ENCODE data around the gene TMEM219. TPM values are rescaled to one million over a fixed set of nuclear protein-coding genes. Genes with fewer than 3 reads are reported as not detected.

Gene TMEM219
- polyA plus RNA-seq, 1 of the 3 experiments (the other 2 are of a cell fraction): 101 TPM

DNA sequence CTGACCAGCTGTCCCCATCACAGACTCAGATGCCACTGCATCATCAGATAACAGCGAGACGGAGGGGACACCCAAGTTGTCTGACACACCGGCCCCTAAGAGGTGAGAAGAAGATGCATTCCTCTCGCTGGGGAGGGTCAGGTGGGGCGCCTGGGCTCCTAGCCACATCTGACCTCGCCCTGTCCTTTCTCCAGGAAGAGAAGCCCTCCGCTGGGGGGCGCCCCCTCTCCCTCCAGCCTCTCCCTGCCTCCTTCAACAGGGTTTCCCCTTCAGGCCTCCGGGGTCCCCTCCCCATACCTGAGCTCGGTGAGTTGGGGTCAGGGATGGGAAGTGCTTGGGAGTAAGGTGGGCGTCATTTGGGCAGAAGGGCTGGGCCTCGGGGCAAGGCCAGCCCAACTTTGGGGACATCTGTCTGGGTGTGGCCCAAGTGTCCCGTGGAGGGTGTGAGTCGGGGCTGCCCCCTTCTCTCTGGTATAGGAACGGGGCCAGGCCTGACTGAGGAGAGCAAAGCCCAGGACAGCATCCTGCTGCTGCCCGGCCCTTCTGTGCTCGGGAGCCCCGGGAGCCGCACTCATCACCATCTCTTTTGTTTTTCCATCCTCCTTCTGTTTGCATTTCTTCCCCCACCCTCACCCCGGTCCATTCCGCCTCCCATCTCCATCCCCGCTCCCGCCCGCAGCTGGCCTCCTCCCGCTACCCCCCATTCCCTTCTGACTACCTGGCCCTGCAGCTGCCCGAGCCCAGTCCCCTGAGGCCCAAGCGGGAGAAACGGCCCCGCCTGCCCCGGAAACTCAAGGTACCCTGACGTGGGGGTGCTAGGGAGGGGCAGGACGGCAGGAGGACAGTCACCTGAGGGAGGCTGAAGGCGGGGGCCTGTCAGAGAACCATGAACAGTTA, 39.1 kb downstream of the TMEM219 start (continued):
- TF ChIP-seq, protein P1, sequence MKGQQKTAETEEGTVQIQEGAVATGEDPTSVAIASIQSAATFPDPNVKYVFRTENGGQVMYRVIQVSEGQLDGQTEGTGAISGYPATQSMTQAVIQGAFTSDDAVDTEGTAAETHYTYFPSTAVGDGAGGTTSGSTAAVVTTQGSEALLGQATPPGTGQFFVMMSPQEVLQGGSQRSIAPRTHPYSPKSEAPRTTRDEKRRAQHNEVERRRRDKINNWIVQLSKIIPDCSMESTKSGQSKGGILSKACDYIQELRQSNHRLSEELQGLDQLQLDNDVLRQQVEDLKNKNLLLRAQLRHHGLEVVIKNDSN (IDR thresholded peaks at IDR 0.05; ENCODE audit: borderline replicate concordance, low read depth): no peak
- TF ChIP-seq RAD21 (IDR thresholded peaks at IDR 0.05; ENCODE audit: low read length) (no peak), TAF1 (IDR thresholded peaks at IDR 0.05; ENCODE audit: borderline replicate concordance, low read depth, low read length) (no peak), MEF2A (IDR thresholded peaks at IDR 0.05; ENCODE audit: borderline replicate concordance, low read depth) (no peak), POLR2AphosphoS5 (IDR thresholded peaks at IDR 0.05; ENCODE audit: low read depth, low read length) (no peak), TCF12 (IDR thresholded peaks at IDR 0.05) (no peak)
- TF ChIP-seq, protein P2, sequence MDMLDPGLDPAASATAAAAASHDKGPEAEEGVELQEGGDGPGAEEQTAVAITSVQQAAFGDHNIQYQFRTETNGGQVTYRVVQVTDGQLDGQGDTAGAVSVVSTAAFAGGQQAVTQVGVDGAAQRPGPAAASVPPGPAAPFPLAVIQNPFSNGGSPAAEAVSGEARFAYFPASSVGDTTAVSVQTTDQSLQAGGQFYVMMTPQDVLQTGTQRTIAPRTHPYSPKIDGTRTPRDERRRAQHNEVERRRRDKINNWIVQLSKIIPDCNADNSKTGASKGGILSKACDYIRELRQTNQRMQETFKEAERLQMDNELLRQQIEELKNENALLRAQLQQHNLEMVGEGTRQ (IDR thresholded peaks at IDR 0.05; ENCODE audit: borderline replicate concordance, low read depth, low read length): no peak

DNA sequence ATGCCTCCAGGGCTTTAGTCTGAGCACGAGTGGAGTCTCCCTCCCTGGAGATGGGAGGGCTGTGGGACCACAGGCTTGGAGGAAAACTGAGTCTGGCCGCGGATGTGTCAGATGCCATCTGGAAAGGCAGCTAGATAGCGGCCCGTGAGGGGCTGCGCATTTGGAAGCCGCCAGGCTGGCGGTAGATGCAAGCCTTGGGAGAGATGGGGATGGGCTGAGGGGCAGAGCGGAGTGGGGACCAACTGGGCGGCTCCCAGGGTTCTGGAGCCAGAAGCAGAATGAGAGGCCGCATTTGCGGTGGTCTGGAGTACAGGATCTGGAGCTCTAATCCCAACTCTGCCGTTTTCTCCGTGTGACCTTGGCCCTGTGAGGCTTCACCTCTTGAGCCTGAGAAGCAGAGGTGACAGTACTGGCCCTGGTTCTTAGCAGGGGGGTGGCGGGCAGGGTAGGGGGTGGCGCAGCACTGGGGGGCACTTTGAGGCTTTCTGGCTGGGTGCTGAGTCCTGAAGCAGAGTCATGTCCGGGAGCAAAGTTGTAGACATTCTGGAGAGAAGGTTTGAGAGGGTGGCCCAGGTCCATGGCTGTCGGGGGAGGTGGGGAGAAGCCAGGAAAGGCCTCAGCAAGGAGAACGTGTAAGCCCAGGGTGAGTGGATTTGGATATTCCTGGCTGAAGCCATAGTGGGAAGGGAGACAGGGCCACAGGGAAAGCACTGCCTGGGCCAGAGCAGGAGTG, 40.9 kb downstream of the TMEM219 start:
- Histone ChIP-seq H2AFZ (ENCODE audit: low read depth) (no peak overlapping the region), H3K4me3 (ENCODE audit: low read depth in 2 of 2, low read length in 1 of 2) (no peak overlapping the region), H3K9ac (no peak overlapping the region), H3K27ac (ENCODE audit: low read depth in 2 of 2, low read length in 1 of 2) (no peak overlapping the region), H3K9me2 (no peaks in the 10 kb centered on the region), H3K9me3 (no peaks in the 10 kb centered on the region), H3F3A (replicated peaks; ENCODE audit: insufficient read depth) (no peaks in the 10 kb centered on the region), H3K4me1 (ENCODE audit: control insufficient read depth in 1 of 2, insufficient read depth in 2 of 2, low read depth in 1 of 2, low read length in 1 of 2) (no peaks in the 10 kb centered on the region), H4K20me1 (ENCODE audit: insufficient read depth) (no peaks in the 10 kb centered on the region), H3K4me2 (no peak overlapping the region), H3K79me2 (ENCODE audit: insufficient read depth) (peaks cover 2% of the 10 kb centered on the region; the same call in 1 of the 2 replicates), H3K36me3 (replicated peaks in 1 of 2; ENCODE audit: control insufficient read depth in 1 of 2, insufficient read depth in 2 of 2, low read length in 1 of 2) (peaks cover 5 to 16% of the 10 kb centered on the region in 2 experiments), H3K27me3 (ENCODE audit: insufficient read depth) (no peaks in the 10 kb centered on the region)
- ChIA-PET POLR2A (no interaction called here), CTCF (interaction anchor here (0.9 to 1.3 kb wide), 4 partner anchors 18 to 117 kb away, joined by 3 to 4 read pairs (median 3); partner anchors contain the start of gene TLCD3B)
- no peak for DNase-seq
- 85% methylated on average over 19 of the region's 19 CpGs for WGBS (ENCODE audit: low lambda C conversion rate)
- TF ChIP-seq, protein P1 (IDR thresholded peaks at IDR 0.05; ENCODE audit: borderline replicate concordance, low read depth): no peak
- TF ChIP-seq FOXM1 (IDR thresholded peaks at IDR 0.05; ENCODE audit: low read depth) (no peak), SMC3 (IDR thresholded peaks at IDR 0.05; ENCODE audit: low read depth, low read length) (no peak), RFX5 (IDR thresholded peaks at IDR 0.05; ENCODE audit: low read length) (no peak), GABPA (IDR thresholded peaks at IDR 0.05; ENCODE audit: low read depth) (no peak), MXI1 (IDR thresholded peaks at IDR 0.05; ENCODE audit: low read depth, low read length) (no peak), GATA2 (CRISPR knock-in tag; IDR thresholded peaks at IDR 0.05) (no peak)
- TF ChIP-seq, protein P3, sequence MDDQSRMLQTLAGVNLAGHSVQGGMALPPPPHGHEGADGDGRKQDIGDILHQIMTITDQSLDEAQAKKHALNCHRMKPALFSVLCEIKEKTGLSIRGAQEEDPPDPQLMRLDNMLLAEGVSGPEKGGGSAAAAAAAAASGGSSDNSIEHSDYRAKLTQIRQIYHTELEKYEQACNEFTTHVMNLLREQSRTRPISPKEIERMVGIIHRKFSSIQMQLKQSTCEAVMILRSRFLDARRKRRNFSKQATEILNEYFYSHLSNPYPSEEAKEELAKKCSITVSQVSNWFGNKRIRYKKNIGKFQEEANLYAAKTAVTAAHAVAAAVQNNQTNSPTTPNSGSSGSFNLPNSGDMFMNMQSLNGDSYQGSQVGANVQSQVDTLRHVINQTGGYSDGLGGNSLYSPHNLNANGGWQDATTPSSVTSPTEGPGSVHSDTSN (IDR thresholded peaks at IDR 0.05): no peak
- TF ChIP-seq, protein P4, sequence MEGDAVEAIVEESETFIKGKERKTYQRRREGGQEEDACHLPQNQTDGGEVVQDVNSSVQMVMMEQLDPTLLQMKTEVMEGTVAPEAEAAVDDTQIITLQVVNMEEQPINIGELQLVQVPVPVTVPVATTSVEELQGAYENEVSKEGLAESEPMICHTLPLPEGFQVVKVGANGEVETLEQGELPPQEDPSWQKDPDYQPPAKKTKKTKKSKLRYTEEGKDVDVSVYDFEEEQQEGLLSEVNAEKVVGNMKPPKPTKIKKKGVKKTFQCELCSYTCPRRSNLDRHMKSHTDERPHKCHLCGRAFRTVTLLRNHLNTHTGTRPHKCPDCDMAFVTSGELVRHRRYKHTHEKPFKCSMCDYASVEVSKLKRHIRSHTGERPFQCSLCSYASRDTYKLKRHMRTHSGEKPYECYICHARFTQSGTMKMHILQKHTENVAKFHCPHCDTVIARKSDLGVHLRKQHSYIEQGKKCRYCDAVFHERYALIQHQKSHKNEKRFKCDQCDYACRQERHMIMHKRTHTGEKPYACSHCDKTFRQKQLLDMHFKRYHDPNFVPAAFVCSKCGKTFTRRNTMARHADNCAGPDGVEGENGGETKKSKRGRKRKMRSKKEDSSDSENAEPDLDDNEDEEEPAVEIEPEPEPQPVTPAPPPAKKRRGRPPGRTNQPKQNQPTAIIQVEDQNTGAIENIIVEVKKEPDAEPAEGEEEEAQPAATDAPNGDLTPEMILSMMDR (IDR thresholded peaks at IDR 0.05): no peak
- TF ChIP-seq, protein P2 (IDR thresholded peaks at IDR 0.05; ENCODE audit: borderline replicate concordance, low read depth, low read length): no peak
- TF ChIP-seq, protein P5, sequence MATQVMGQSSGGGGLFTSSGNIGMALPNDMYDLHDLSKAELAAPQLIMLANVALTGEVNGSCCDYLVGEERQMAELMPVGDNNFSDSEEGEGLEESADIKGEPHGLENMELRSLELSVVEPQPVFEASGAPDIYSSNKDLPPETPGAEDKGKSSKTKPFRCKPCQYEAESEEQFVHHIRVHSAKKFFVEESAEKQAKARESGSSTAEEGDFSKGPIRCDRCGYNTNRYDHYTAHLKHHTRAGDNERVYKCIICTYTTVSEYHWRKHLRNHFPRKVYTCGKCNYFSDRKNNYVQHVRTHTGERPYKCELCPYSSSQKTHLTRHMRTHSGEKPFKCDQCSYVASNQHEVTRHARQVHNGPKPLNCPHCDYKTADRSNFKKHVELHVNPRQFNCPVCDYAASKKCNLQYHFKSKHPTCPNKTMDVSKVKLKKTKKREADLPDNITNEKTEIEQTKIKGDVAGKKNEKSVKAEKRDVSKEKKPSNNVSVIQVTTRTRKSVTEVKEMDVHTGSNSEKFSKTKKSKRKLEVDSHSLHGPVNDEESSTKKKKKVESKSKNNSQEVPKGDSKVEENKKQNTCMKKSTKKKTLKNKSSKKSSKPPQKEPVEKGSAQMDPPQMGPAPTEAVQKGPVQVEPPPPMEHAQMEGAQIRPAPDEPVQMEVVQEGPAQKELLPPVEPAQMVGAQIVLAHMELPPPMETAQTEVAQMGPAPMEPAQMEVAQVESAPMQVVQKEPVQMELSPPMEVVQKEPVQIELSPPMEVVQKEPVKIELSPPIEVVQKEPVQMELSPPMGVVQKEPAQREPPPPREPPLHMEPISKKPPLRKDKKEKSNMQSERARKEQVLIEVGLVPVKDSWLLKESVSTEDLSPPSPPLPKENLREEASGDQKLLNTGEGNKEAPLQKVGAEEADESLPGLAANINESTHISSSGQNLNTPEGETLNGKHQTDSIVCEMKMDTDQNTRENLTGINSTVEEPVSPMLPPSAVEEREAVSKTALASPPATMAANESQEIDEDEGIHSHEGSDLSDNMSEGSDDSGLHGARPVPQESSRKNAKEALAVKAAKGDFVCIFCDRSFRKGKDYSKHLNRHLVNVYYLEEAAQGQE (IDR thresholded peaks at IDR 0.05; ENCODE audit: low read depth, low read length): no peak
- TF ChIP-seq, protein P6, sequence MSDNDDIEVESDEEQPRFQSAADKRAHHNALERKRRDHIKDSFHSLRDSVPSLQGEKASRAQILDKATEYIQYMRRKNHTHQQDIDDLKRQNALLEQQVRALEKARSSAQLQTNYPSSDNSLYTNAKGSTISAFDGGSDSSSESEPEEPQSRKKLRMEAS (IDR thresholded peaks at IDR 0.05; ENCODE audit: low read depth): no peak

Data from SK-N-SH (cell line).